ENCODE measurements around the gene SRA1. TPM values are rescaled to one million over a fixed set of nuclear protein-coding genes. Genes with fewer than 3 reads are reported as not detected.

Gene SRA1
- total and polyA plus RNA-seq, 11 donors = 22.4 to 38.1 (median 29.0) TPM

GRCh38 chr5:140565780-140566095, 8.5 kb upstream of the SRA1 start:
- Histone ChIP-seq H3K4me1 (peaks cover 16 to 77% (median 57%) of the 10 kb centered on the region in 12 donors), H3K4me3 (peak overlapping the region in 11 of 12 donors; percentile 59 to 89 (median 77)), H3K27me3 (no peaks in the 10 kb centered on the region), H3K9me3 (no peaks in the 10 kb centered on the region), H3K27ac (peak overlapping the region in 9 of 12 donors; percentile 90 to 97 (median 95)), H3K36me3 (peaks cover 0 to 47% (median 31%) of the 10 kb centered on the region in 9 donors)
- TF ChIP-seq CTCF (IDR thresholded peaks at IDR 0.05) = no peak
- TF ChIP-seq POLR2A (IDR thresholded peaks at IDR 0.05) = no peak
- intact Hi-C loops (cut with DNase I) = loop anchor here in 6 of 10 donors (2.0 to 10.0 kb wide), 4 partner anchors 67 to 139 kb away; partner anchors contain the start of genes TMCO6 (in 5 of the 6), CD14 (in 1 of the 6) and ZMAT2 (in 1 of the 6)
- no peak for ATAC-seq
- 76 to 82% (median 79%) methylated on average over 4 of the region's 4 CpGs for WGBS, 4 donors
- DNase-seq = no peak

GRCh38 chr5:140565024-140565779, 7.9 kb upstream of the SRA1 start:
- DNase-seq (no peak), ATAC-seq (no peak)
- TF ChIP-seq POLR2A (IDR thresholded peaks at IDR 0.05) (no peak), CTCF (IDR thresholded peaks at IDR 0.05) (no peak)
- peaks cover 0 to 47% (median 36%) of the 10 kb centered on the region in 9 donors for H3K36me3 ChIP-seq
- intact Hi-C loops (cut with DNase I) = loop anchor here in 6 of 10 donors (2.0 to 10.0 kb wide), 4 partner anchors 68 to 140 kb away; partner anchors contain the start of genes TMCO6 (in 5 of the 6), CD14 (in 1 of the 6) and ZMAT2 (in 1 of the 6)
- WGBS, 4 donors = 4 to 8% (median 7%) methylated on average over 13 of the region's 13 CpGs
- peak overlapping the region; percentile 90 to 97 (median 94) for H3K27ac ChIP-seq
- peak overlapping the region; percentile 57 to 89 (median 76) for H3K4me3 ChIP-seq
- peaks cover 13 to 72% (median 53%) of the 10 kb centered on the region in 12 donors for H3K4me1 ChIP-seq
- H3K9me3 ChIP-seq = no peaks in the 10 kb centered on the region
- H3K27me3 ChIP-seq = no peaks in the 10 kb centered on the region

- 0 to 1% (median 1%) methylated on average over 31 to 74 of the region's 74 CpGs for WGBS, 4 donors
- ATAC-seq = peak; percentile 94 to 96 (median 94)
- peak within 1 kb of the TSS; percentile 57 to 89 (median 76) for H3K4me3 ChIP-seq
- H3K36me3 ChIP-seq = peaks cover 0 to 51% (median 40%) of the 10 kb centered on the region in 9 donors
- TF ChIP-seq CTCF (IDR thresholded peaks at IDR 0.05) (no peak), POLR2A (IDR thresholded peaks at IDR 0.05) (peak in 1 of 2 donors; percentile 83)
- H3K9me3 ChIP-seq = no peaks in the 10 kb centered on the region
- intact Hi-C loops (cut with DNase I) = loop anchor here in 7 of 10 donors (1.0 to 10.0 kb wide), 6 partner anchors 17 to 140 kb away; partner anchors contain the start of genes TMCO6 (in 5 of the 7), CD14 (in 2 of the 7), EIF4EBP3 (in 2 of the 7) and ZMAT2 (in 1 of the 7)
- peak within 1 kb of the TSS; percentile 90 to 97 (median 94) for H3K27ac ChIP-seq
- H3K4me1 ChIP-seq = peaks cover 9 to 64% (median 45%) of the 10 kb centered on the region in 12 donors
- H3K27me3 ChIP-seq = no peaks in the 10 kb centered on the region
- DNase-seq = peak; percentile 96 to 98 (median 98)
These were observed 7.1 kb upstream of the SRA1 start, which contains the start of the genes APBB3 and SLC35A4 for GRCh38 chr5:140564196-140565023. TSS of gene APBB3 (minus strand) at chr5:140564598. CDS start at chr5:140564245, 353 bp downstream. TSS of gene SLC35A4 (plus strand) at chr5:140564828. CDS start at chr5:140567170, 2,342 bp downstream.

Data from heart left ventricle (tissue), 16 donors.